ENCODE results near the gene FRMD6.

The FRMD6 gene

GRCh38 chr14:51717766-51718165 is 66.1 kb downstream of the FRMD6 start:
- WGBS = 89% methylated on average over 1 of the region's 3 CpGs
- H3K14ac ChIP-seq (ENCODE audit: low read length in 2 of 2) = no peak overlapping the region
- H2BK15ac ChIP-seq (ENCODE audit: low read depth, poor library complexity, severe bottlenecking) = no peak overlapping the region
- H3K27me3 ChIP-seq (ENCODE audit: control insufficient read depth in 1 of 2, insufficient read depth in 1 of 2, low read length in 2 of 2) = no peaks in the 10 kb centered on the region
- no peak overlapping the region for H2BK5ac ChIP-seq (ENCODE audit: low read depth, low read length, poor library complexity, severe bottlenecking)
- no peak overlapping the region for H3K4ac ChIP-seq (ENCODE audit: low read depth in 1 of 2, low read length in 2 of 2)
- no peaks in the 10 kb centered on the region for H3K9me3 ChIP-seq (ENCODE audit: control insufficient read depth, low read length)
- no peak overlapping the region for H3K4me2 ChIP-seq (ENCODE audit: low read length, poor library complexity, severe bottlenecking)
- no peak for DNase-seq
- peaks cover 31 to 98% of the 10 kb centered on the region in 2 experiments for H3K36me3 ChIP-seq (ENCODE audit: control insufficient read depth in 1 of 2, insufficient read depth in 2 of 2, low read depth in 1 of 2, low read length in 2 of 2)
- H3K18ac ChIP-seq (ENCODE audit: low read depth in 1 of 2, low read length in 2 of 2) = no peak overlapping the region
- peaks cover 16% of the 10 kb centered on the region for H3K79me1 ChIP-seq (replicated peaks; ENCODE audit: low read length, poor library complexity, severe bottlenecking)
- no peak overlapping the region for H4K8ac ChIP-seq (ENCODE audit: low read length)
- H2BK12ac ChIP-seq (ENCODE audit: low read length in 2 of 2) = no peak overlapping the region
- no peak overlapping the region for H4K91ac ChIP-seq (ENCODE audit: low read length)
- H3K9ac ChIP-seq (ENCODE audit: low read length) = no peak overlapping the region
- peaks cover 7% of the 10 kb centered on the region for H3K4me1 ChIP-seq (ENCODE audit: control insufficient read depth, insufficient read depth, low read depth, low read length)
- no peak overlapping the region for H3K4me3 ChIP-seq (ENCODE audit: insufficient read depth in 1 of 2, low read depth in 1 of 2, low read length in 2 of 2)
- H2BK120ac ChIP-seq (ENCODE audit: low read depth, low read length) = no peak overlapping the region
- H2AK5ac ChIP-seq (ENCODE audit: low read length, severe bottlenecking) = no peak overlapping the region
- no peak overlapping the region for H3K23ac ChIP-seq (ENCODE audit: low read length in 2 of 2)
- peak overlapping the region; percentile 22 for H3K27ac ChIP-seq (ENCODE audit: low read length, poor library complexity, severe bottlenecking)
- H2AFZ ChIP-seq (ENCODE audit: low read depth, low read length) = no peak overlapping the region

DNA sequence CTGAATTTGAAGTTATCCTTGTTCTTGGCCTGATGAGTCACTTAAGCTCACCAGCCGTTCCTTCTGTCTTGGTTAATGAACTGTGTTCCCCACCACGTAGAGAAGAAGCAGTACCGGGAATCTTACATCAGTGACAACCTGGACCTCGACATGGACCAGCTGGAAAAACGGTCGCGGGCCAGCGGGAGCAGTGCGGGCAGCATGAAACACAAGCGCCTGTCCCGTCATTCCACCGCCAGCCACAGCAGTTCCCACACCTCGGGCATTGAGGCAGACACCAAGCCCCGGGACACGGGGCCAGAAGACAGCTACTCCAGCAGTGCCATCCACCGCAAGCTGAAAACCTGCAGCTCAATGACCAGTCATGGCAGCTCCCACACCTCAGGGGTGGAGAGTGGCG is 68.2 kb downstream of the FRMD6 start:
- no peak overlapping the region for H2BK15ac ChIP-seq (ENCODE audit: low read depth, poor library complexity, severe bottlenecking)
- no peak overlapping the region for H3K4me3 ChIP-seq (ENCODE audit: insufficient read depth in 1 of 2, low read depth in 1 of 2, low read length in 2 of 2)
- DNase-seq = no peak
- no peaks in the 10 kb centered on the region for H3K9me3 ChIP-seq (ENCODE audit: control insufficient read depth, low read length)
- no peak overlapping the region for H4K8ac ChIP-seq (ENCODE audit: low read length)
- 96% methylated on average over 17 of the region's 17 CpGs for WGBS
- H2AK5ac ChIP-seq (ENCODE audit: low read length, severe bottlenecking) = no peak overlapping the region
- H3K9ac ChIP-seq (ENCODE audit: low read length) = no peak overlapping the region
- no peak overlapping the region for H2AFZ ChIP-seq (ENCODE audit: low read depth, low read length)
- H2BK120ac ChIP-seq (ENCODE audit: low read depth, low read length) = no peak overlapping the region
- no peak overlapping the region for H3K23ac ChIP-seq (ENCODE audit: low read length in 2 of 2)
- H3K14ac ChIP-seq (ENCODE audit: low read length in 2 of 2) = no peak overlapping the region
- H3K36me3 ChIP-seq (ENCODE audit: control insufficient read depth in 1 of 2, insufficient read depth in 2 of 2, low read depth in 1 of 2, low read length in 2 of 2) = peaks cover 39 to 97% of the 10 kb centered on the region in 2 experiments
- no peak overlapping the region for H2BK12ac ChIP-seq (ENCODE audit: low read length in 2 of 2)
- H3K18ac ChIP-seq (ENCODE audit: low read depth in 1 of 2, low read length in 2 of 2) = peak overlapping the region in 1 of 2 experiments; percentile 44
- H2BK5ac ChIP-seq (ENCODE audit: low read depth, low read length, poor library complexity, severe bottlenecking) = no peak overlapping the region
- H3K27me3 ChIP-seq (ENCODE audit: control insufficient read depth in 1 of 2, insufficient read depth in 1 of 2, low read length in 2 of 2) = no peaks in the 10 kb centered on the region
- peak overlapping the region; percentile 36 for H3K27ac ChIP-seq (ENCODE audit: low read length, poor library complexity, severe bottlenecking)
- no peak overlapping the region for H4K91ac ChIP-seq (ENCODE audit: low read length)
- no peak overlapping the region for H3K4ac ChIP-seq (ENCODE audit: low read depth in 1 of 2, low read length in 2 of 2)
- H3K4me1 ChIP-seq (ENCODE audit: control insufficient read depth, insufficient read depth, low read depth, low read length) = peaks cover 7% of the 10 kb centered on the region
- H3K4me2 ChIP-seq (ENCODE audit: low read length, poor library complexity, severe bottlenecking) = no peak overlapping the region
- H3K79me1 ChIP-seq (replicated peaks; ENCODE audit: low read length, poor library complexity, severe bottlenecking) = peaks cover 17% of the 10 kb centered on the region

DNA sequence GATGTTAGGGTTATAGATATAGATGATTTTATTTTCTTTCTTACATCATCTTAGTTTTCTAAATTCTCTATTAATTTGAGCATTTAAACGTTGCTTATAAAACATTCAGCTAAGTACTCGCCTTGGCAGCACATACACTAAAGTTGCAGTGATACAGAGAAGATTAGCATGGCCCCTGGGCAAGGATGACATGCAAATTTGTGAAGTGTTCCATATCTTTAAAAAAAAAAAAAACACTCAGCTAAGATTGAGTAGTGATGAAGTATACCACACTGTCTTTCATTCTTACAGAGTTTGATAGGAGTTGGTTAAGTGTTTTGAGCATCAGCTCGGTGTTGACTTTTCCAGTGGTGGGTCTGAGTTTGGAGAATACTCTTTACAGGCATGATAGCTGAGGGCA is 72.3 kb downstream of the FRMD6 start:
- Histone ChIP-seq H3K27ac (ENCODE audit: low read length, poor library complexity, severe bottlenecking) (no peak overlapping the region), H3K4me2 (ENCODE audit: low read length, poor library complexity, severe bottlenecking) (no peak overlapping the region), H3K27me3 (ENCODE audit: control insufficient read depth in 1 of 2, insufficient read depth in 1 of 2, low read length in 2 of 2) (no peaks in the 10 kb centered on the region), H3K9ac (ENCODE audit: low read length) (no peak overlapping the region), H4K91ac (ENCODE audit: low read length) (no peak overlapping the region), H3K4ac (ENCODE audit: low read depth in 1 of 2, low read length in 2 of 2) (no peak overlapping the region), H4K8ac (ENCODE audit: low read length) (no peak overlapping the region), H3K23ac (ENCODE audit: low read length in 2 of 2) (no peak overlapping the region), H2BK12ac (ENCODE audit: low read length in 2 of 2) (no peak overlapping the region), H3K18ac (ENCODE audit: low read depth in 1 of 2, low read length in 2 of 2) (no peak overlapping the region), H2BK5ac (ENCODE audit: low read depth, low read length, poor library complexity, severe bottlenecking) (no peak overlapping the region), H2AK5ac (ENCODE audit: low read length, severe bottlenecking) (no peak overlapping the region), H2BK15ac (ENCODE audit: low read depth, poor library complexity, severe bottlenecking) (no peak overlapping the region), H3K79me1 (replicated peaks; ENCODE audit: low read length, poor library complexity, severe bottlenecking) (peaks cover 17% of the 10 kb centered on the region), H3K4me1 (ENCODE audit: control insufficient read depth, insufficient read depth, low read depth, low read length) (peaks cover 6% of the 10 kb centered on the region), H3K9me3 (ENCODE audit: control insufficient read depth, low read length) (no peaks in the 10 kb centered on the region), H3K4me3 (ENCODE audit: insufficient read depth in 1 of 2, low read depth in 1 of 2, low read length in 2 of 2) (no peak overlapping the region), H3K14ac (ENCODE audit: low read length in 2 of 2) (no peak overlapping the region), H2AFZ (ENCODE audit: low read depth, low read length) (no peak overlapping the region), H2BK120ac (ENCODE audit: low read depth, low read length) (no peak overlapping the region), H3K36me3 (ENCODE audit: control insufficient read depth in 1 of 2, insufficient read depth in 2 of 2, low read depth in 1 of 2, low read length in 2 of 2) (peaks cover 37 to 97% of the 10 kb centered on the region in 2 experiments)
- DNase-seq = no peak
- WGBS = 100% methylated on average over 3 of the region's 3 CpGs

- H3K4me3 ChIP-seq (ENCODE audit: insufficient read depth in 1 of 2, low read depth in 1 of 2, low read length in 2 of 2) = no peak overlapping the region
- H3K9me3 ChIP-seq (ENCODE audit: control insufficient read depth, low read length) = no peaks in the 10 kb centered on the region
- no peak overlapping the region for H2AFZ ChIP-seq (ENCODE audit: low read depth, low read length)
- peaks cover 39 to 97% of the 10 kb centered on the region in 2 experiments for H3K36me3 ChIP-seq (ENCODE audit: control insufficient read depth in 1 of 2, insufficient read depth in 2 of 2, low read depth in 1 of 2, low read length in 2 of 2)
- H2BK15ac ChIP-seq (ENCODE audit: low read depth, poor library complexity, severe bottlenecking) = no peak overlapping the region
- H3K9ac ChIP-seq (ENCODE audit: low read length) = no peak overlapping the region
- H3K79me1 ChIP-seq (replicated peaks; ENCODE audit: low read length, poor library complexity, severe bottlenecking) = peaks cover 17% of the 10 kb centered on the region
- WGBS = 100% methylated on average over 3 of the region's 3 CpGs
- H3K27me3 ChIP-seq (ENCODE audit: control insufficient read depth in 1 of 2, insufficient read depth in 1 of 2, low read length in 2 of 2) = no peaks in the 10 kb centered on the region
- H2AK5ac ChIP-seq (ENCODE audit: low read length, severe bottlenecking) = no peak overlapping the region
- H4K91ac ChIP-seq (ENCODE audit: low read length) = no peak overlapping the region
- no peak overlapping the region for H2BK120ac ChIP-seq (ENCODE audit: low read depth, low read length)
- no peak overlapping the region for H2BK5ac ChIP-seq (ENCODE audit: low read depth, low read length, poor library complexity, severe bottlenecking)
- H3K4me2 ChIP-seq (ENCODE audit: low read length, poor library complexity, severe bottlenecking) = no peak overlapping the region
- no peak overlapping the region for H3K23ac ChIP-seq (ENCODE audit: low read length in 2 of 2)
- H4K8ac ChIP-seq (ENCODE audit: low read length) = no peak overlapping the region
- no peak overlapping the region for H3K18ac ChIP-seq (ENCODE audit: low read depth in 1 of 2, low read length in 2 of 2)
- DNase-seq = no peak
- H3K4me1 ChIP-seq (ENCODE audit: control insufficient read depth, insufficient read depth, low read depth, low read length) = peaks cover 6% of the 10 kb centered on the region
- H3K4ac ChIP-seq (ENCODE audit: low read depth in 1 of 2, low read length in 2 of 2) = no peak overlapping the region
- no peak overlapping the region for H2BK12ac ChIP-seq (ENCODE audit: low read length in 2 of 2)
- H3K27ac ChIP-seq (ENCODE audit: low read length, poor library complexity, severe bottlenecking) = peak overlapping the region; percentile 18
- H3K14ac ChIP-seq (ENCODE audit: low read length in 2 of 2) = no peak overlapping the region
Observed at GRCh38 chr14:51724650-51725049, 72.9 kb downstream of the FRMD6 start.

Data from mesenchymal stem cell (in vitro differentiated cells and primary cell).